ENCODE results near the gene SNX24.

Gene SNX24

GRCh38 chr5:123037104-123037418, 191.6 kb downstream of the SNX24 start:
- H2AFZ ChIP-seq (ENCODE audit: low read length, unreplicated experiment), result peak overlapping the region; percentile 76

GRCh38 chr5:123039673-123040072, 194.3 kb downstream of the SNX24 start:
- Histone ChIP-seq H3K79me2 (ENCODE audit: control insufficient read depth, insufficient read depth, low read length, unreplicated experiment) (no peaks in the 10 kb centered on the region), H2AFZ (ENCODE audit: low read length, unreplicated experiment) (no peak overlapping the region), H3K4me1 (ENCODE audit: control insufficient read depth, insufficient read depth, low read length, unreplicated experiment) (no peaks in the 10 kb centered on the region), H3K27me3 (ENCODE audit: insufficient read depth, low read length) (no peaks in the 10 kb centered on the region), H3K36me3 (ENCODE audit: insufficient read depth, low read length) (no peaks in the 10 kb centered on the region), H3K4me3 (ENCODE audit: low read depth, low read length) (no peak overlapping the region), H3K27ac (ENCODE audit: low read depth, low read length) (no peak overlapping the region)

More at GRCh38 chr5:123037104-123037418, 191.6 kb downstream of the SNX24 start:
- no peaks in the 10 kb centered on the region for H3K4me1 ChIP-seq (ENCODE audit: control insufficient read depth, insufficient read depth, low read length, unreplicated experiment)
- H3K79me2 ChIP-seq (ENCODE audit: control insufficient read depth, insufficient read depth, low read length, unreplicated experiment), result no peaks in the 10 kb centered on the region
- no peaks in the 10 kb centered on the region for H3K27me3 ChIP-seq (ENCODE audit: insufficient read depth, low read length)
- H3K36me3 ChIP-seq (ENCODE audit: insufficient read depth, low read length), result no peaks in the 10 kb centered on the region
- H3K27ac ChIP-seq (ENCODE audit: low read depth, low read length), result peak overlapping the region; percentile 40
- peak overlapping the region; percentile 86 for H3K4me3 ChIP-seq (ENCODE audit: low read depth, low read length)

GRCh38 chr5:123044926-123045617, 199.7 kb downstream of the SNX24 start:
- Histone ChIP-seq H3K36me3 (ENCODE audit: insufficient read depth, low read length) (no peaks in the 10 kb centered on the region), H3K27ac (ENCODE audit: low read depth, low read length) (no peak overlapping the region), H3K4me1 (ENCODE audit: control insufficient read depth, insufficient read depth, low read length, unreplicated experiment) (no peaks in the 10 kb centered on the region), H3K4me3 (ENCODE audit: low read depth, low read length) (no peak overlapping the region), H3K27me3 (ENCODE audit: insufficient read depth, low read length) (no peaks in the 10 kb centered on the region), H2AFZ (ENCODE audit: low read length, unreplicated experiment) (no peak overlapping the region), H3K79me2 (ENCODE audit: control insufficient read depth, insufficient read depth, low read length, unreplicated experiment) (no peaks in the 10 kb centered on the region)

GRCh38 chr5:123046222-123046621, 200.8 kb downstream of the SNX24 start:
- Histone ChIP-seq H3K4me1 (ENCODE audit: control insufficient read depth, insufficient read depth, low read length, unreplicated experiment) (no peaks in the 10 kb centered on the region), H2AFZ (ENCODE audit: low read length, unreplicated experiment) (no peak overlapping the region), H3K27me3 (ENCODE audit: insufficient read depth, low read length) (no peaks in the 10 kb centered on the region), H3K36me3 (ENCODE audit: insufficient read depth, low read length) (no peaks in the 10 kb centered on the region), H3K4me3 (ENCODE audit: low read depth, low read length) (no peak overlapping the region), H3K27ac (ENCODE audit: low read depth, low read length) (no peak overlapping the region), H3K79me2 (ENCODE audit: control insufficient read depth, insufficient read depth, low read length, unreplicated experiment) (no peaks in the 10 kb centered on the region)

- no peaks in the 10 kb centered on the region for H3K27me3 ChIP-seq (ENCODE audit: insufficient read depth, low read length)
- H3K4me3 ChIP-seq (ENCODE audit: low read depth, low read length), result no peak overlapping the region
- H3K79me2 ChIP-seq (ENCODE audit: control insufficient read depth, insufficient read depth, low read length, unreplicated experiment), result no peaks in the 10 kb centered on the region
- no peaks in the 10 kb centered on the region for H3K4me1 ChIP-seq (ENCODE audit: control insufficient read depth, insufficient read depth, low read length, unreplicated experiment)
- H2AFZ ChIP-seq (ENCODE audit: low read length, unreplicated experiment), result no peak overlapping the region
- no peak overlapping the region for H3K27ac ChIP-seq (ENCODE audit: low read depth, low read length)
- H3K36me3 ChIP-seq (ENCODE audit: insufficient read depth, low read length), result no peaks in the 10 kb centered on the region
Observed at GRCh38 chr5:123047706-123048105, 202.3 kb downstream of the SNX24 start.

- Histone ChIP-seq H3K36me3 (ENCODE audit: insufficient read depth, low read length) (no peaks in the 10 kb centered on the region), H3K27me3 (ENCODE audit: insufficient read depth, low read length) (no peaks in the 10 kb centered on the region), H3K79me2 (ENCODE audit: control insufficient read depth, insufficient read depth, low read length, unreplicated experiment) (no peaks in the 10 kb centered on the region), H2AFZ (ENCODE audit: low read length, unreplicated experiment) (no peak overlapping the region), H3K27ac (ENCODE audit: low read depth, low read length) (no peak overlapping the region), H3K4me1 (ENCODE audit: control insufficient read depth, insufficient read depth, low read length, unreplicated experiment) (no peaks in the 10 kb centered on the region), H3K4me3 (ENCODE audit: low read depth, low read length) (no peak overlapping the region)
Observed at GRCh38 chr5:123051206-123051605, 205.8 kb downstream of the SNX24 start.
